ENCODE data around the gene IRF7.

GRCh38 chr11:603154-603553 lies 12.6 kb downstream of the IRF7 start:
- no peak for TF ChIP-seq CTCF (IDR thresholded peaks at IDR 0.05)
- no peak for TF ChIP-seq POLR2AphosphoS5 (IDR thresholded peaks at IDR 0.05)
- no peak for TF ChIP-seq POLR2A (IDR thresholded peaks at IDR 0.05)

All from breast epithelium (tissue), 3 donors.